CD14-positive monocyte (primary cell): ENCODE measurements around the gene IFNW1. TPM values are rescaled to one million over a fixed set of nuclear protein-coding genes. Genes with fewer than 3 reads are reported as not detected.
"Not testable (repeated sequence)": the region's sequence is repeated elsewhere in the genome, so short reads cannot be mapped to it uniquely, and the experiment has no call there.

Experiments used
- DNase-seq, 3 donors: peaks; one replicate each; pipeline ENCODE4 v3.0.0-alpha.2; 2011 to 2022
- H2AFZ ChIP-seq: 2 replicates; pipeline ENCODE4 v1.6.0; 2012; ENCODE audit warnings: mild to moderate bottlenecking, low read depth, low read length, inconsistent platforms; ENCODE audit not compliant: insufficient read depth, poor library complexity, severe bottlenecking
- H3K27ac ChIP-seq, 2 donors: 1 replicate in 1 of 2; 2 replicates in 1 of 2; pipeline ENCODE4 v1.5.1; 2012 to 2013; ENCODE audit warnings: low read length in 2 of 2, control low read depth in 1 of 2, inconsistent platforms in 1 of 2, low read depth in 1 of 2, mild to moderate bottlenecking in 1 of 2
- H3K27me3 ChIP-seq, 2 donors: one replicate each; pipeline versions ENCODE4 v1.6.0 to v1.6.1; 2011 to 2013; ENCODE audit warnings: low read length in 2 of 2; ENCODE audit not compliant: control insufficient read depth in 2 of 2, insufficient read depth in 2 of 2
- H3K36me3 ChIP-seq, 2 donors: replicated peaks in 1 of 2; 1 replicate in 1 of 2; 2 replicates in 1 of 2; pipeline versions ENCODE4 v1.5.1 to v1.6.1; 2012 to 2013; ENCODE audit warnings: low read length in 2 of 2, control low read depth in 1 of 2, inconsistent platforms in 1 of 2, mild to moderate bottlenecking in 1 of 2; ENCODE audit not compliant: insufficient read depth in 2 of 2, control insufficient read depth in 1 of 2
- H3K4me1 ChIP-seq, 2 donors: 1 replicate in 1 of 2; 2 replicates in 1 of 2; pipeline versions ENCODE4 v1.5.1 to v1.6.1; 2012 to 2013; ENCODE audit warnings: low read length in 2 of 2, control low read depth in 1 of 2, inconsistent platforms in 1 of 2, mild to moderate bottlenecking in 1 of 2, moderate library complexity in 1 of 2; ENCODE audit not compliant: insufficient read depth in 2 of 2, control insufficient read depth in 1 of 2
- H3K4me2 ChIP-seq: replicated peaks from 2 replicates; pipeline ENCODE3; 2012; ENCODE audit warnings: low read length, moderate library complexity, mild to moderate bottlenecking; ENCODE audit not compliant: poor library complexity, severe bottlenecking; ENCODE audit errors: extremely low read depth
- H3K4me3 ChIP-seq, 3 experiments: fragments of 200-600 bp in 1 of 3; sonication (generic) in 1 of 3; replicated peaks in 1 of 3; 1 replicate in 2 of 3; 2 replicates in 1 of 3; pipeline ENCODE4 v1.5.1; 2011 to 2013; ENCODE audit warnings: low read length in 3 of 3, mild to moderate bottlenecking in 3 of 3, control low read depth in 2 of 3, low read depth in 2 of 3, inconsistent platforms in 1 of 3, moderate library complexity in 1 of 3
- H3K79me2 ChIP-seq: 2 replicates; pipeline ENCODE4 v1.6.0; 2012; ENCODE audit warnings: mild to moderate bottlenecking, control low read depth, inconsistent platforms, low read length, moderate library complexity; ENCODE audit not compliant: insufficient read depth
- H3K9ac ChIP-seq: 2 replicates; pipeline ENCODE4 v1.6.0; 2017; ENCODE audit warnings: low read length, mild to moderate bottlenecking; ENCODE audit not compliant: insufficient read depth, poor library complexity, severe bottlenecking
- H3K9me3 ChIP-seq, 2 donors: replicated peaks in 1 of 2; 1 replicate in 1 of 2; 2 replicates in 1 of 2; pipeline versions ENCODE4 v1.5.1 to v1.6.1; 2012 to 2013; ENCODE audit warnings: low read length in 2 of 2, control low read depth in 1 of 2; ENCODE audit not compliant: control insufficient read depth in 1 of 2, insufficient read depth in 1 of 2
- H4K20me1 ChIP-seq: 2 replicates; pipeline ENCODE4 v1.6.0; 2012; ENCODE audit warnings: mild to moderate bottlenecking, low read length, control low read depth, moderate library complexity; ENCODE audit not compliant: insufficient read depth
- H3K27ac Mint-ChIP-seq, 7 donors: one replicate each; pipeline ENCODE4 v1.8.0; 2020; ENCODE audit warnings: mild to moderate bottlenecking in 7 of 7, mixed read lengths in 7 of 7, moderate library complexity in 6 of 7, inconsistent platforms in 2 of 7
- H3K27me3 Mint-ChIP-seq, 3 donors: one replicate each; pipeline ENCODE4 v1.8.0; 2021 to 2022; ENCODE audit warnings: low read depth in 3 of 3, mild to moderate bottlenecking in 3 of 3, mixed read lengths in 3 of 3, moderate library complexity in 3 of 3, inconsistent platforms in 1 of 3
- H3K36me3 Mint-ChIP-seq, 2 donors: one replicate each; pipeline ENCODE4 v1.8.0; 2020; ENCODE audit warnings: mixed read lengths in 2 of 2, inconsistent platforms in 1 of 2, mild to moderate bottlenecking in 1 of 2
- H3K4me1 Mint-ChIP-seq: one replicate; pipeline ENCODE4 v1.8.0; 2020; ENCODE audit warnings: mild to moderate bottlenecking, mixed read lengths
- H3K4me3 Mint-ChIP-seq, 2 donors: one replicate each; pipeline ENCODE4 v1.8.0; 2020; ENCODE audit warnings: mild to moderate bottlenecking in 2 of 2, mixed read lengths in 2 of 2, moderate library complexity in 1 of 2
- H3K9me3 Mint-ChIP-seq, 7 donors: one replicate each; pipeline ENCODE4 v1.8.0; 2020 to 2022; ENCODE audit warnings: mixed read lengths in 7 of 7, mild to moderate bottlenecking in 6 of 7, moderate library complexity in 6 of 7, inconsistent platforms in 2 of 7
- WGBS: methylation state at CpG from one replicate; pipeline ENCODE4 v1.1.5; 2013; ENCODE audit warnings: missing lambda C conversion rate; ENCODE audit not compliant: insufficient coverage; 5-methylcytosine and 5-hydroxymethylcytosine counted together
- intact Hi-C, 2 donors: fragments of 100-400 bp; cut with micrococcal nuclease; formaldehyde crosslinking; loops; one replicate each; pipeline versions ENCODE4 v1.15.0 to v1.15.1; 2023
- polyA minus RNA-seq: library from RNA; depleted of rRNA, polyadenylated mRNA; stranded (reverse); fragments of >200 nt; gene quantifications from 2 replicates; pipeline ENCODE4 v1.2.3, GENCODE V29; 2012
- polyA plus RNA-seq, 3 donors: library from polyadenylated mRNA; depleted of rRNA in 1 of 3; unstranded in 2 of 3; stranded (reverse) in 1 of 3; fragments of 300-500 nt in 2 of 3; fragments of >200 nt in 1 of 3; fragmentation: Illumina TruSeq in 2 of 3; gene quantifications; 1 replicate in 2 of 3; 2 replicates in 1 of 3; pipeline ENCODE4 v1.2.3, GENCODE V29; 2012 to 2021
- total RNA-seq, 12 experiments: library from RNA in 1 of 12; stranded (reverse) in 1 of 12; fragments of 120-200 nt in 1 of 12; gene quantifications; one replicate each; pipeline ENCODE4 v1.2.4 and lab custom pipeline; 2013 to 2026; ENCODE audit warnings: mixed read lengths in 6 of 12, inconsistent platforms in 1 of 12
- TF ChIP-seq, protein P1 (sequence below): fragments of 200-600 bp; IDR thresholded peaks from one replicate; pipeline ENCODE4 v1.8.0; 2022; ENCODE audit warnings: antibody characterized with exemption, mild to moderate bottlenecking

Gene IFNW1
- not detected for total RNA-seq (2013)
- not detected for polyA plus RNA-seq
- polyA minus RNA-seq, result not detected in 2 replicates
- 0 to 0.30 (median 0) reads per million in 11 experiments for total RNA-seq (lab: John Stamatoyannopoulos, UW)

DNA sequence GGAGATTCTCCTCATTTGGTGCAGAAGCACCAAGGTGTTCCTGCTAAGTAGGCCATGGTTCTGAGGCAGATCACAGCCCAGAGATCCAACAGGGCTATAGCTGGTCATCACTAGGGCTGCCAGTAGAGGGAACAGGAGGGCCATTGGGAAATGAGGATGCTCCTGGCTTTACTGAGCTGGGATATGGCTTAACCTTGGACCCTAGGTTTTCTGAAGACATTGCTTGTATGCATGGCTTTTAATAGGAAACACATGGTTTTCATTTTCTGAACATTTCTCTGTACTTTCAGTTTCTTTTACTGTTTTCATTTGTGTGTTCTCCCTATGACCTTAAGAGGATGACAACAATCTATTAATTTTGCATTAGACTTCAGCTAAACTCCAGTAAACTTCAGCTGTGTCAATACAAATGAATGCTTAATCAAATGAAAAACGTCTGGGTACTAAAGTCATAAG lies at the start of gene IFNW1:
Gene IFNW1 (minus strand): TSS at position 406 of the 456 bp plus-strand sequence. CDS start 262 bp downstream, at position 144.
- no CpG with 5 or more reads among the region's 1 CpG for WGBS
- H3K9me3 ChIP-seq, result no peaks in the 10 kb centered on the region
- H3K4me2 ChIP-seq, result no peak within 1 kb of the TSS
- Mint-ChIP-seq H3K9me3 (peaks cover 0 to 3% (median 0%) of the 10 kb centered on the region in 7 donors), H3K27ac (no peak within 1 kb of the TSS), H3K36me3 (no peaks in the 10 kb centered on the region), H3K4me1 (peaks cover 24% of the 10 kb centered on the region), H3K27me3 (no peaks in the 10 kb centered on the region), H3K4me3 (peak within 1 kb of the TSS in 1 of 2 donors; percentile 7)
- no peaks in the 10 kb centered on the region for H4K20me1 ChIP-seq
- H3K27me3 ChIP-seq, result no peaks in the 10 kb centered on the region
- no peak within 1 kb of the TSS for H3K27ac ChIP-seq
- DNase-seq, result no peak
- intact Hi-C loops, result no loop called here
- no peaks in the 10 kb centered on the region for H3K36me3 ChIP-seq
- H3K79me2 ChIP-seq, result no peaks in the 10 kb centered on the region
- no peak within 1 kb of the TSS for H3K4me3 ChIP-seq
- H3K9ac ChIP-seq, result no peak within 1 kb of the TSS
- peaks cover 13 to 22% of the 10 kb centered on the region in 2 donors for H3K4me1 ChIP-seq
- TF ChIP-seq, protein P1, sequence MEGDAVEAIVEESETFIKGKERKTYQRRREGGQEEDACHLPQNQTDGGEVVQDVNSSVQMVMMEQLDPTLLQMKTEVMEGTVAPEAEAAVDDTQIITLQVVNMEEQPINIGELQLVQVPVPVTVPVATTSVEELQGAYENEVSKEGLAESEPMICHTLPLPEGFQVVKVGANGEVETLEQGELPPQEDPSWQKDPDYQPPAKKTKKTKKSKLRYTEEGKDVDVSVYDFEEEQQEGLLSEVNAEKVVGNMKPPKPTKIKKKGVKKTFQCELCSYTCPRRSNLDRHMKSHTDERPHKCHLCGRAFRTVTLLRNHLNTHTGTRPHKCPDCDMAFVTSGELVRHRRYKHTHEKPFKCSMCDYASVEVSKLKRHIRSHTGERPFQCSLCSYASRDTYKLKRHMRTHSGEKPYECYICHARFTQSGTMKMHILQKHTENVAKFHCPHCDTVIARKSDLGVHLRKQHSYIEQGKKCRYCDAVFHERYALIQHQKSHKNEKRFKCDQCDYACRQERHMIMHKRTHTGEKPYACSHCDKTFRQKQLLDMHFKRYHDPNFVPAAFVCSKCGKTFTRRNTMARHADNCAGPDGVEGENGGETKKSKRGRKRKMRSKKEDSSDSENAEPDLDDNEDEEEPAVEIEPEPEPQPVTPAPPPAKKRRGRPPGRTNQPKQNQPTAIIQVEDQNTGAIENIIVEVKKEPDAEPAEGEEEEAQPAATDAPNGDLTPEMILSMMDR, result no peak
- no peak within 1 kb of the TSS for H2AFZ ChIP-seq

DNA sequence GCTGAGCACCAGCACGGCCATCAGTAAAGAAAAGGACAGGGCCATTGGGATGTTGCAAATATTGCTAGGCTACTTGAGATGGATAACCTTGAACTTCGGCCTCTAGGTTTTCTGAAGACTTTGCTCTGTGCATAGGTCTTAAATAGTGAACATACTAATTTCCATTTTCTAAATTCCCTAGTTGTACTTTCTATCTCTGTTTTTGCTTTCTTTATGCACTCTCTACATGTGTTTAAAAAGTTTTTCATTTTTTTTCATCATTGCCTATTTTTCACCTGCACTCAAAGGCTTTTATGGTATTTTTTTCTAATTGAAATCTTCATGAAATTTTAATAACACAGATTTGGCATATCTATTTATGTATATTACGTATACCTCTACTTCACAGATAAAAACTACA lies 45.9 kb upstream of the IFNW1 start, which contains the start of gene IFNA4:
Gene IFNA4 (minus strand): TSS at position 101 of the 400 bp plus-strand sequence. CDS start 56 bp downstream, at position 45.
- H3K4me3 ChIP-seq, H3K79me2 ChIP-seq, H3K9me3 Mint-ChIP-seq, H3K36me3 ChIP-seq, H3K27me3 Mint-ChIP-seq, H3K4me1 ChIP-seq, H2AFZ ChIP-seq, H3K9ac ChIP-seq, DNase-seq, H3K27ac ChIP-seq, H3K4me2 ChIP-seq, H4K20me1 ChIP-seq, H3K9me3 ChIP-seq, H3K27me3 ChIP-seq, intact Hi-C loops, H3K36me3 Mint-ChIP-seq, H3K4me3 Mint-ChIP-seq: not testable (repeated sequence)
- Mint-ChIP-seq H3K4me1 (peaks cover 25% of the 10 kb centered on the region), H3K27ac (peak within 1 kb of the TSS in 1 of 7 donors; percentile 14)
- no CpG with 5 or more reads among the region's 3 CpGs for WGBS
